Measurements from ENCODE around the gene ENAH.

ENAH gene

GRCh38 chr1:225654277-225654597 lies 1.3 kb upstream of the ENAH start:
- TF ChIP-seq EZH2phosphoT487 (IDR thresholded peaks at IDR 0.05; ENCODE audit: borderline replicate concordance, low read length) (no peak), CTCF (IDR thresholded peaks at IDR 0.05; ENCODE audit: low read depth, low read length, poor library complexity, severe bottlenecking) (no peak)
- Histone ChIP-seq H4K20me1 (ENCODE audit: control insufficient read depth, insufficient read depth, low read depth, low read length) (no peaks in the 10 kb centered on the region), H3K79me2 (ENCODE audit: control insufficient read depth, low read length) (no peaks in the 10 kb centered on the region), H3K9me2 (replicated peaks; ENCODE audit: control insufficient read depth, low read length) (no peaks in the 10 kb centered on the region), H3K4me3 (ENCODE audit: low read length) (no peak overlapping the region), H3K27me3 (ENCODE audit: control insufficient read depth, low read length) (peaks cover 45% of the 10 kb centered on the region), H3K4me2 (ENCODE audit: low read length) (no peak overlapping the region), H3F3A (ENCODE audit: control insufficient read depth, insufficient read depth) (no peaks in the 10 kb centered on the region), H3K36me3 (ENCODE audit: control insufficient read depth, low read length) (no peaks in the 10 kb centered on the region), H3K4me1 (ENCODE audit: control insufficient read depth, low read length) (peaks cover 11% of the 10 kb centered on the region), H3K27ac (ENCODE audit: low read depth, low read length) (no peak overlapping the region), H3K9me3 (ENCODE audit: control insufficient read depth, insufficient read depth, low read length) (no peaks in the 10 kb centered on the region)

GRCh38 chr1:225653463-225654276 lies 747 bp upstream of the ENAH start:
- H3K27ac ChIP-seq (ENCODE audit: low read depth, low read length) = no peak overlapping the region

GRCh38 chr1:225651872-225652728 lies 823 bp downstream of the ENAH start:
- Histone ChIP-seq H3K9me3 (ENCODE audit: control insufficient read depth, insufficient read depth, low read length) (no peaks in the 10 kb centered on the region), H3K4me3 (ENCODE audit: low read length) (peak overlapping the region; percentile 53), H3K27me3 (ENCODE audit: control insufficient read depth, low read length) (peaks cover 56% of the 10 kb centered on the region), H4K20me1 (ENCODE audit: control insufficient read depth, insufficient read depth, low read depth, low read length) (no peaks in the 10 kb centered on the region), H3K36me3 (ENCODE audit: control insufficient read depth, low read length) (no peaks in the 10 kb centered on the region), H3K9me2 (replicated peaks; ENCODE audit: control insufficient read depth, low read length) (no peaks in the 10 kb centered on the region), H3K27ac (ENCODE audit: low read depth, low read length) (no peak overlapping the region), H3K4me2 (ENCODE audit: low read length) (peak overlapping the region; percentile 58), H3K79me2 (ENCODE audit: control insufficient read depth, low read length) (no peaks in the 10 kb centered on the region), H3K4me1 (ENCODE audit: control insufficient read depth, low read length) (peaks cover 11% of the 10 kb centered on the region), H3F3A (ENCODE audit: control insufficient read depth, insufficient read depth) (no peaks in the 10 kb centered on the region)
- TF ChIP-seq CTCF (IDR thresholded peaks at IDR 0.05; ENCODE audit: low read depth, low read length, poor library complexity, severe bottlenecking) = no peak
- peak; percentile 81; the same call in 1 of the 2 replicates for TF ChIP-seq EZH2phosphoT487 (IDR thresholded peaks at IDR 0.05; ENCODE audit: borderline replicate concordance, low read length)

More at GRCh38 chr1:225653463-225654276, 747 bp upstream of the ENAH start:
- Histone ChIP-seq H3K9me3 (ENCODE audit: control insufficient read depth, insufficient read depth, low read length) (no peaks in the 10 kb centered on the region), H3K79me2 (ENCODE audit: control insufficient read depth, low read length) (no peaks in the 10 kb centered on the region), H3K4me3 (ENCODE audit: low read length) (peak overlapping the region; percentile 54), H3K36me3 (ENCODE audit: control insufficient read depth, low read length) (no peaks in the 10 kb centered on the region), H3K27me3 (ENCODE audit: control insufficient read depth, low read length) (peaks cover 48% of the 10 kb centered on the region), H3F3A (ENCODE audit: control insufficient read depth, insufficient read depth) (no peaks in the 10 kb centered on the region), H3K9me2 (replicated peaks; ENCODE audit: control insufficient read depth, low read length) (no peaks in the 10 kb centered on the region), H3K4me1 (ENCODE audit: control insufficient read depth, low read length) (peaks cover 11% of the 10 kb centered on the region), H4K20me1 (ENCODE audit: control insufficient read depth, insufficient read depth, low read depth, low read length) (no peaks in the 10 kb centered on the region), H3K4me2 (ENCODE audit: low read length) (peak overlapping the region; percentile 58)
- TF ChIP-seq CTCF (IDR thresholded peaks at IDR 0.05; ENCODE audit: low read depth, low read length, poor library complexity, severe bottlenecking) (no peak), EZH2phosphoT487 (IDR thresholded peaks at IDR 0.05; ENCODE audit: borderline replicate concordance, low read length) (peak; percentile 99)
